NCI-H1417 (cell line): ENCODE data around the gene PPP1R9A.
A peak's percentile ranks its signal among the peaks of the same experiment; 100 is the strongest.

Source experiments
- DNase-seq, 3 experiments: peaks; one replicate each; lab custom pipeline; 2025; lab: John Stamatoyannopoulos, UW

PPP1R9A gene

DNA sequence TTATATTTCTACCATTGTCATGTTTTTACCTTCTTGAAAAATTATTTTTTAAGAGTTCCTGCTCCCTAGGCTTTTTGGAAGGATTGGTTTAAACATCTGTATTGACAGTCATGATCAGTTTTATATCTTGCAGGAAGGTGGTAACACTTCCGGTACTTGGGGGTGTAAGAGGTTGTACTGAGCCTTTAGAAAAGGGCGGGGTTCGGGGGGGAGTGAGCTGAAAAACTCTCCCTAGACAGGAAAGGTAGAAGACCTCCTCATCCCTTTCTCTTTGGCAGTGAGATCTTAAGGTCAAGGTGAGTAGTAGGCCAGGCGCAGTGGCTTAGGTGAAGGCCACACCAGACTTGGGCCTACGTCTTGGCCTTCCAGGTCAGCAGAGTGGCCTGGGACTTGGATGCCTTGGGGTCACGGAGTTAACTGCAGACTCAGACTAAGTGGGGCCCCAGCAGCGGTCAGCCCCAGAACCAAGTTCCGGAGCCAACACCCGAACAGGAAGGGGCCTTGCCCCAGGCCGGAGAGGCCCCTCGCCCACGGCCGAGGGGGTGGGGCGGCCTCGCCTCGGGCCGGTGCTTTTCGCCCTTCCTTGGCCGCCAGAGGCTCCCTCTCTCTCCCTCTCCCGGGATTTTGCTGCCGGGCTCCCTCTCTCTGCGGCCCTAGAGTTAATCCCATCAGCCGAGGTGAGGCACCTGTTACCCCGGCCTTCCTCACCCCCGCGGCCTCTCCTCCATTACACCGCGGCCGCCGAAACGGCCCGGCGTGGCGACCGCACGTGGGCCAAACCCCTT is at the start of gene PPP1R9A:
Gene PPP1R9A, plus strand, starts transcription at position 569 of the 785 bp plus-strand sequence. CDS start 2,520 bp downstream, outside the sequence.
- peak; percentile 35 to 84 (median 83) for DNase-seq

- no peak for DNase-seq
Observed at GRCh38 chr7:94871132-94871531, 36.3 kb upstream of the PPP1R9A start.

DNA sequence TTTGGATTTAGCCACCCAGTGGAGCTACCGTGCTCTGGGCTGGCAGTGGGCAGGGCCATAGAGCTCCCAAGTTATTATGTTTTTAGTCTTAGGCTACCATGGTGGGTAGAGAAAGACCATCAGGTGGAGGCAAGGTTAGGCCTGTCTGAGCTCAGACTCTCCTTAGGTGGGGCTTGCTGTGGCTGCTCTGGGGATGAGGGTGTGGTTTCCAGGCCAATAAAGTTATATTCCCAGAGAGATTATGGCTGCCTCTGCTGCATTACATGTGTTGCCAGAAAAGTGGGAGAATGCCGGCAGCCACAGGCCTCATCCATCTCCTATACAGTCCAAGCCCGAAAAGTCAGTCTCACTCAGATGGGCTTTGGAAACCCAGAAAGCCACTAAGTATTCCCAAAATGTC is 34.2 kb upstream of the PPP1R9A start:
- no peak for DNase-seq

GRCh38 chr7:94874036-94874785 is 33.2 kb upstream of the PPP1R9A start:
- no peak for DNase-seq

- DNase-seq, result no peak
Observed at GRCh38 chr7:94875201-94875600, 32.2 kb upstream of the PPP1R9A start.

DNA sequence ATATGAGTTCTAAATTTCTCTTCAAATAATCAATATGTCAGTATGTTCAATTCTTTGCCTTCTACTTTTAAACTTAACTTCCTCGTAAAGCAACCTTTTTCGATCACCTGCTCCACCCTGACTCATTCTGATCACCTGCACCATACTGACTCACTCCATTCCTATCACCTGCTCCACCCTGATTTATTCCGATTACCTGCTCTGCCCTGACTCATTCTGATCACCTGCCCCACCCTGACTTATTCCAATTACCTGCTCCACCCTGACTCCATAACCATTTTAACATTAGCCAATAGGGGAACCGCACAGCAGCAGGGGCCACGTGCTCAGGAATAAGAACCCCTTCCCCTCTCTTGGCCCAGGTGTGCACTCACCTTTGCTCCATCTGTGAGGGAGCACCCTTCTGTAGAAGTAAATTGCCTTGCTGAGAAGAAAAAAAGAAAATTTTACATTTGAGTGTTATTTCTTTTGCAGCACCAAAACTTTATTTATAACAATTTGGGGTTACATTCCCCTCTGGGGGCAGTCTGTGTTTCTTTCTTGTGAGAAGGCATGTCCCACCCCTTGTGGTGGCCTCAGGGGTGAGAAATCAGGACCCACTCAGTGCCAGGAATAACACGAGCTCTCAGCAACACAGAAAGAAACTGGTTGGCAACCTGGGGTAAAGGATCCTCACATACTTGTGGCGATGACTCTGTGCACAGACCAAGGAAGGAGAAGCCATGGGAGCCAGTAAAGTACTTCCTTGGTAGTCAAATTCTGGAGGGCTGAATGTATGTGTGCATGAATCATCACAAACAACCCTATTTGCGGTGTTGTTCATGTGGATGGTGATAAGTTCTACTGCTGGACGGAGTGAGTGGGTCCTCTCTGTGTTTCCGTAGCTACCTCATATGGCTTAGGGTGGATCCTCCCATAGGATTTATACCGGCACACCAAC is 29.4 kb upstream of the PPP1R9A start:
- no peak for DNase-seq

DNA sequence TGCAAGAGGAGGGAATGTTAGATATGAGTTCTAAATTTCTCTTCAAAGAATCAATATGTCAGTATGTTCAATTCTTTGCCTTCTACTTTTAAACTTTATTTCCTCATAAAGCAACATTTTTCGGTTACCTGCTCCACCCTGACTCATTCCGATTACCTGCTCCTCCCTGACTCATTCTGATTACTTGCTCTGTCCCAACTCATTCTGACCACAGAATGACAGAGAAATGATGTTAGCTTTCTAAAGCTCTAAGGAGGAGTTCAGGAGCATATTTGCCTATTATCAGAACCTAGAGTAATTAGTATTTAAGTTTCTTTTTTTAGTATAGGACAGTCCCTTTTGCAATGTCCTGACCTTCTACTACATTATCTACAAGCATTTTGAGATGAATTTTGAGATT is 24.5 kb upstream of the PPP1R9A start:
- DNase-seq, result no peak

DNA sequence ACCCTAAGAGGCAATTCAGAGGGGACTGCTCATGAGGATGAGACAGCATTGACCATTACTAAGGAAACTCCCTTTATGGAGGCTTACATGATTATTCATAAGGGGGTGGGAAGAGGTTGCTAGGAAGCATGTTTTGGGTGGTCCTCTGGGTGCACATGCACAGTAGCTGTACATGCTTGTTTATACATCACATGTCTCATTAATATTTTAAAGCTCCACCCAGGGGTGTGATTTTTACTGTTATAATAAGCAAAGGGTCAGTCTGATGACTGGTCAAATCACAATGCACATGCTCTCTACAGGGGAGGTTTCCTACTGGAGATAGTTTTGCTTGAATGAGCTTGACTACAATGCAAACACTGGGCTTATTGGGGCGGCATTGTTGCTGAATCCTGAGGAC is 23.8 kb upstream of the PPP1R9A start:
- no peak for DNase-seq

DNA sequence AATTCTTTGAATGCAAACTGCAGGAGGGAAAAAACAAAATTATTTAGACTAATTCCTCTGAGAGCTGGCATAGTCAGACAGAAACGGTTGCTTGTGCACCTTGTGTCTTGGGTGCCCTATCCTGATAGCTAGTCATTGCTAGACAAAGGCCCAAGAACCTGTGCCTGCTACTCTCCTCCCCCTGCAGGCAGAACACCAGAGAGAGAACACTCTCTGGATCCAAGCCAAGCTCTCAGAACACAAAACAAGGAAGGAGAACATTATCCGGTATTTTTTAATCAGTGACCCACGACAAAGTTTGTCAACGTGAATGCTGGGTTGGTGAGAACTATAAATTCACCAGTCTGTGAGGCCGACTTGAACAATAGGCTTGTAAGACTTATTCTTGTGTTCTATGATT is 18.8 kb upstream of the PPP1R9A start:
- DNase-seq, result peak; percentile 14 to 39 (median 27)

- no peak for DNase-seq
Observed at GRCh38 chr7:94888995-94889523, 18.3 kb upstream of the PPP1R9A start.

DNA sequence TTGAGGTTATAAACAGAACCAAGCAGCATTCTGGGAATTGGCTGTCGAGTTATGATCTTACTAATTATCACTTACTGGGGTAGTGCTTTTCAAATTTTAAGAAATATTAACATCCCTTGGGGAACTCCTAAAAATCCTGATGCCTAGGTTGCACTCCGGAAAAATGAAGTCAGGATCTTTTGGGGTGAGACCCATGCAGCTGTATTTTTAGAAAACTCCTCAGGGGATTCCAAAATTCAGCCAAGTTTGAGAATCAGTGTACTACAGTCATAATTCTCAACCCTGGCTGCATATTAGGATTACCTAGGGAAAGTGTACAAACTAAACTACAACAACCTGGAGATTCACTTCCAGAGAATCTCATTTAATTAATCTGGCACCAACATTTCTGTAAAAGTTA is 17.2 kb upstream of the PPP1R9A start:
- DNase-seq, result no peak

DNA sequence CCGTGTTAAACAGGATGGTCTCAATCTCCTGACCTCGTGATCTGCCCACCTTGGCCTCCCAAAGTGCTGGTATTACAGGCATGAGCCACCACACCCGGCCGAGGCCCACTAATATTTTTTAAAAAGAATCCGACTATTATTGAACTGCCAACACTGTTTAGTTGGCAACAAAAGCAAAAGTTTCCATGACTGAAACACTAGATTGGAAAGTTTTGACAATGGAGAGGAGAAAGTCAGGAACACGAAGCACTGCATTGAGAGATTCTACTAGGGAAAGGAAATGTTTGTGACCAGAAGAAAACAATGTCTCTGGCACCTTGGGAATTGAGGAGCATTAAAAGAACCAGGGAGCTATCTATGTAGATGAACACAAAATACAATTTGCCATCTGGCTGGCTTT is 13.7 kb upstream of the PPP1R9A start:
- no peak for DNase-seq

GRCh38 chr7:94897541-94897940 is 9.9 kb upstream of the PPP1R9A start:
- no peak for DNase-seq

DNA sequence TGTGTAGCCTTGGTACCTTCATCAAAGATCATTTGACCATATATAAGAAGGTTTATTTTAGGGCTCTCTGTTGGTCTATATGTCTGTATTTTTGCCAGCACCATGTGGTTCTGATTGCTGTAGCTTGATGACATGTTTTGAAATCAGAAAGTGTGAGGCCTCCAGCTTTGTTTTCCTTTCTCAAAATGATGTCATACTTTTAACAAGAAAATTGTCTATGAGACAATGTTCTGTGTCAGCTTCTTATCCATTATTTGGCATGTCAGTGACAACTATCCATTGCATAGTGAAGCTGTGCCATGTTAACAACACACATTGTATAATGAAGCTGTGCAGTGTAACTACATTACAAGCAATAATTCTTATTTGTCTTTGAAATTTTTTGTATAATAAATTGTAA is 9.1 kb upstream of the PPP1R9A start:
- DNase-seq, result no peak

DNA sequence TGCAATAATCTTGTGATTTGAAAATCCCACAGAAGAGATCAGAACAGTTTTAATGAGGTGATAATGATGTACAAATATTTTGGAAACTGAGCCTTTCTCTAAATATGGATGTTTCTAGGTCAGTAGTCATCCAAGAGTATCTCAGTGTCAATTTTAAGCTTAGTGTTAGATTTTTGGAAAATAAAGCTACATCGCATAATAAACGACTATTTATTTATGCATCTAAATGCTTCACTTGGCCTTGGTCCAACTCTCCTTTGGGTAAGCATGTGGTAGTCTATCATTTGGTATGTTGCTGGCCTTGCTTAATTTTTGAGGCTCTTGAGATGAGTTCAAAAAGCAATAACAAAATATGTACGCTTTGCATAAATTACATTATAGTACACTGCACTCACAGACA is 5.4 kb upstream of the PPP1R9A start:
- peak in 1 of 3 experiments; percentile 45 for DNase-seq

- no peak for DNase-seq
Observed at GRCh38 chr7:94903971-94904370, 3.4 kb upstream of the PPP1R9A start.

DNA sequence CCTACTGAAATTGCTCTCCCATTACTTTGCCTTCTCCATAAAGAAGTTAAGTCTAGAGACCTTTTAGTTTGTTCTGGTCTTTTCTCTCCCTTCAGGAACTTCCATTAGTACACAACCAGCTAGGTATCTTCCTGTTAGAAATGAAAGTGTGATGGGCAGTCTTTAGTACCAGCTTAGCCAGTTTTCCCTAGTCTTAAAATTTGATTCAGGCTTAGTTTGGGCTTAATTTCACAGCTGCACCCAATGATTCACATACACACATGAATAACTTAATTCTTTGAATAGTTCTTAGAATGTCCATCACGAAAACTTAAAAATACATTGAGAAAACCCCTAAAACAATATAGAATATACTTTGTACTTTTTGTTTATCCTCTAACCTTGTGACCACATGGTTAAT is 2.4 kb upstream of the PPP1R9A start:
- no peak for DNase-seq

DNA sequence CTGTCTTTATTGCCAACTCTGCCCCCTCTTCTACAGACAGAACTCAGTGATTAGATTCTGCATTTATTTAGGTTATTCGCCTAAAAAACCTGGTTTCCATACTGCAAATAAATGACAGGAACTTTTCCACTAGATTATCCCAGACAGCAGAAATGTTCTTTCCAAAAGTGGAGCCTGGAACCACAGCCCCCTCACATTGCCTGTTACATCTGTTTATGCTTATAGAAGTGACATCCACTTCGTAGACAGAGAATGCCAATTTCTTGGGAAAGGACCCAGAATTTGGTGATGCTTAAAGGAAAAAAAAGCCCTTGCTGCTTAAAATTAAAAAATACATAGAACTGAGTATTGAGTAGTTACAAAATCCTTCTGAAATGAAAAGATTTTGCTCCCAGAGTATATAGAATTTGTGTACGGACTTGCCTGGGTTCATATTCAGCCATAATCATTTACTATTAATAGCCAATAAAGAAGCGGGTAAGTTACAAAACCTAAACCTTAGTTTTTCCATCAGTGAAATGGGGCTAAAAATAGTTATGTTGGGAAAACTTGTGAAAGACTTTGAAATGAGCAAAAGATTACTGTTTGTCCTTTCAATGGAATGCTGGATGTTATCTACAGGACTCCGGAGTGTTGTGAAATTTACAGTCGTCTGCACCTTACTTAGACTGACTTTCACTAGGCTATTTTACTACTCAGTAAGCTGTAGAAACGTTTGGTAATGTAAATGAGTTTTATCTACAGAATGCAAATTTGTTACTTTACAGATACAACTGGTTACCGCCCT is 1.1 kb upstream of the PPP1R9A start:
- DNase-seq, result no peak

DNA sequence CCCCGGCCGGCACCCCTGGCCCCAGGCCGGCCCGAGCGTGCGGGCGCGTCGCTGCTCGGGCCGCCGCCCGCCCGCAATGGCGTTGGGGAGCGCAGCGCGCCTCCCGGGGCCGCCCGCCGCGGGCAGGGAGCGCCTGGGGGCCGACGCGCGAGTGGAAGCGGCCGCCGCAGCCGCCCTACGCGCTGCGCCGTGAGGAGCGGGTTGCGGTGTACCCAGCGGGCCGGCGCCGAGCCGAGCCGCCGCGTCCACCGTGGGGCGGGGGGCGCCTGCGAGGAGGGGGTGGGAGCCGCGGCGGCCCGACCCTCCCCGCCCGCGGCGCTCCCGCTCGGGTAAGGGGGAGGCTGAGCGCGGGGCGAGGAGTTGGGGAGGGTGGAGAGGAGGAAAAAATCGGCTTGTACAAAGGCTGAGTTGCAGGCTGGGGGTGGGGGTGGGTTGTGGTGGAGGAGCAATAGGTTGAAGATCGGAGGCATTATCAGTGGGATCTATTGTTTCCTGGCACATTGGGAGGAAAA is 473 bp downstream of the PPP1R9A start:
- peak; percentile 53 to 96 (median 90) for DNase-seq

DNA sequence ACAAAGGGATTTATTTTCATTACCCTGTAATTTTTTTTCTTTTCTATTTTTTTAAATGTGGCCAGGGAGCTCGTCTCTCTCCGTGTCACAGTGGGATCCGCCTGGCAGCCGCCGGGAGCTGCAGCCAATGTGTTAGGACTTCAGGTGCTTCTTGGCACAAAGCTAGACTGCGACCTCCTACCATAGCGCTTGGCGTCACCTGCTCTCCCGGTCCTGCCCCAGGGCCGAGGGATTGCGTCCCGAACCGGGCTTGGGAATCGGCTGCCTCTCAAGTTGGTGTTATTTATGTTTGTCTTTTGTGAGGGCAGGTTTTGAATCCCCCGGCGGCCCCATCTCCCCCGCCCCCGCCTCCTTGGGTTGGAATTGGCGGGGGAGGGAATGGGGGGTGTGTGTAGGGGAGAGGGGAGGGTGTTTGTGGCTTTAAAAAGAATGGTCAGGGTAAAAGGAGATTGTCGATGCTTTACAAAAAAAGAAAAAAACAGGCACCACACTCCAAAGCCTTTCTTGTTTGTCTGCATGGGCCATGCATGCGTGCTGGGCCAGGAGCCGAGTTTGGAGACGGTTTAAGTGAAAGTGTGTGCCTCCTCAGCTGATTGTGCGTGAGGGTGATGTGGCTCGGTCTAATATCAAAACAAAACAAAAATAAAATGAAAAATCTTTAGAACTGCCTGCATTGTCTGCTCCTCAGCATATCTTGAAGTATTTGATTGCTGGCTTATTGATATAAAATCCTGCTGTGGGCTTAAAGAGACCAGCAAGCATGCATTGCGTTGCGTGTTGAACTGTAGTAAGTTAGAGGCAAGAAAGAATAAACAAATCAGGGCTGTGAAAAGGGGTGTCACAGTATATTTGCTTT is 1.2 kb downstream of the PPP1R9A start:
- peak; percentile 70 to 96 (median 90) for DNase-seq
